GM10266 (cell line): ENCODE data around the gene MYH9.

ENCODE experiments used
- DNase-seq: peaks from one replicate; pipeline ENCODE4 v3.0.0; 2012; ENCODE audit errors: extremely low spot score
- CTCF ChIP-seq: IDR thresholded peaks from 2 replicates; pipeline ENCODE4 v1.5.1; 2012; ENCODE audit warnings: mild to moderate bottlenecking, low read depth; ENCODE audit not compliant: control insufficient read depth, insufficient read depth; ENCODE audit errors: missing control alignments

The MYH9 gene

GRCh38 chr22:36355362-36355761 is 32.4 kb downstream of the MYH9 start:
- TF ChIP-seq CTCF = no peak

GRCh38 chr22:36352803-36353507 is 34.8 kb downstream of the MYH9 start:
- no peak for DNase-seq
- TF ChIP-seq CTCF = no peak

More at GRCh38 chr22:36355362-36355761, 32.4 kb downstream of the MYH9 start:
- DNase-seq = no peak

GRCh38 chr22:36351921-36352802 is 35.6 kb downstream of the MYH9 start:
- DNase-seq = no peak
- TF ChIP-seq CTCF = no peak

- DNase-seq = no peak
- TF ChIP-seq CTCF = no peak
Observed at GRCh38 chr22:36350751-36351594, 36.8 kb downstream of the MYH9 start.

- no peak for DNase-seq
- TF ChIP-seq CTCF = no peak
Observed at GRCh38 chr22:36349726-36350125, 38.0 kb downstream of the MYH9 start.

GRCh38 chr22:36348760-36349159 is 39.0 kb downstream of the MYH9 start:
- no peak for TF ChIP-seq CTCF
- DNase-seq = no peak
